ENCODE results near the gene FKBP1A.
"Not testable (repeated sequence)": the region's sequence is repeated elsewhere in the genome, so short reads cannot be mapped to it uniquely, and the experiment has no call there.

Gene FKBP1A

DNA sequence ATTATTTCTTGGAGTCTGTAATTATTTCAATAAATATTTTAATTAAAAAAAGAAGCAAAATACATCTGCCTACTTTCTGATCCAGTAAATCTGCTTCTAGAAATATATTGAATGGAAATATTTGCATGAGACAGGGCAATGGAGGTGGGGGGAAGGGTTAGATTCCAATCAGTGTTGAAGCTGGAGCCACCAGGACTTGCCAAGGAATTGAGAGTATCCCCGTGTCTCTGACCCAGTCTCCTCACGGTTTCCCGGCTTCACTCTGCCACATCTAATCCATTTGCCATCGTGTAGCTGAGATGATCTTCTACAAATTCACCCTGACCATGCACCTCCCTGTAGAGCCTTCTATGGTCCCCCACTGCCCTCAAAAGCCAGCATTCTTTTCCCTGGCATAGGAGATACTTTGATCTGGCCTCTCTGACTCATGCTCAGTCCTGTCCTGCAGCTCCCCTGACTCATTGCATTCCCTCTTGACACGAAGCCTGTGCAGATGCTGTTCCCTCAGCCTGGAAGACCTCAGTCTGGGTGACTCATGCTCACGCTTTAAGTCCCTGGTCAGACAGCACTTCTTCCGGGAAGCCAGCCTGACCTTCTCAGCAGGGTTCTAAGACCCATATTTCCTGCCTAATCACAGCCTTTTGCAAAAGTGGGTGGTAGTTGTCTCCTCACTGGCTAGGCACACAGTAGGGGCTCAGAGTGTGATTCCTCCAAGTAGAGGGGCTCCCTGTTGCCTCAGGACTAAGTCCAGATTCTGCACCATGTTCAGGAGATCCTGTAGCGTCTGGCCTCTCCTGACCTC is 23.0 kb upstream of the FKBP1A start:
- peak; percentile 92 for DNase-seq (ENCODE audit: low spot score)

DNA sequence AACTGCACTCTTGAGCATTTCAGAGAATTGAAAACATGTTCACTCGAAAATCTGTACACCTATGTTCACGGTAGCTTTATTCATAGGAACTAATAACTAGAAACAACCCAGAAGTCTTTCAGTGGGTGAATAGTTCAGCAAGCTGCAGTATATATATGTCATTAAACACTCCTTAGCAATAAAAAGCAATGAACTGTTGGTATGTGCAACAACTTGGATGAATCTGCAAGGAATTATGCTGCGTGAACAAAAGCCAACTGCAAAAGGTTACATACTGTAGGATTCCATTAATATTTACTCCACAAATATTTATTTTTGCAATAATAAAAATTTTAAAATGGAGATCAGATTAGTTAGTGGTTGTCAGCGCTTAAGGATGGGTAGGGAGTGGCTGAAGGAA is 22.1 kb upstream of the FKBP1A start:
- DNase-seq (ENCODE audit: low spot score) = no peak

DNA sequence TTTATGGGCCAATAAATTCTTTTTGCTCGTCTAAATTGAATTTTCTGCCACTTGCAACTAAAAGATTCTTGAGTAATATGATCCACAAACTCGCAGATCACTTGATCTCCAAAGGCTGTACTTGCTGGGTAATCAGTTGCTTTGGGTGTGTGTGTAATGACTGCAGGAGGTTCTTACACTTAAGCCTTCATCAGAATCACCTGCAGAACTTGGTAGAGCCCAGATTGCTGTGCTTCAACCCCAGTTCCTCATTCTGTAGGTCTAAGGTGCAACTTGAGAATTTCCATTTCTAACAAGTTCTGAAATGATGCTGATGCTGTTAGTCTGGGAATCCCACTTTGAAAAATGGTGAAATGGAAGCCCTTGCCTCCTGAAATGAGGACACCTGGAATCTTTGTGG is 12.9 kb upstream of the FKBP1A start:
- no peak for DNase-seq (ENCODE audit: low spot score)

DNA sequence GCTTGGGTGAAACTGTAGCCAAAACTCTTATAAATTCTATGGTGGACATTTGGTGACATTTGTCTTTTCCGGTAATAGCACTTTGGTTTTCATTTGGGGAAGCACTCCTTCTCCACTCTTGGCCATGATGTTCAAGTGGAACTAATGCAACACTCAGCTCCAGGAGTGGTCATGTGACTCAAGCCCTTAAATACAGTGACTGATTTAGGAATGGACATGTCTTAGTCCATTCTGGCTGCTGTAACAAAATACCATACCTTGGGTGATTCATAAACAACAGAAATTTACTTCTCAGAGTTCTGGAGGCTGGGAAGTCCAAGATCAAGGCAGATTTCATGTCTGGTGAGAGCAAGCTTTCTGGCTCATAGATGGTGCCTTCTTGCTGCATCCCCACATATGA is 10.8 kb upstream of the FKBP1A start:
- DNase-seq (ENCODE audit: low spot score) = no peak

DNA sequence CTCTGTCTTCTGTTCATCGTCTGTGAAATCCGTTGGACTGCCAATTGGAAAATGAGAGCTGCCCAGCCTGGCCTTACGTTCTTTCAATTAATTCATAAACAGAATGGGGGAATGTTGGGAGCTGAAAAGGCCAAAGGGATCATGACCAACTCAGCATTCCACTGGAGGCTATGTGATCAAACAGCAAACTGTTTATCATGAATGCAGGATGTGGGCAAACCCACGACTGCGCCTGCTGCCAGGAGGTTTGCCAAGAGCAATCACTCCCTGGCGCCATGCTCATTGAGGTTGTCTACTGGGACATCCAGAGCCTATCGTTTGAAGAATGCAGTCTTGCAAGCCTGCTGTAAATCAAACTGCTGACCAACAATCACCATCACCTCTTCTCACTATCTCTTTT is 9.3 kb upstream of the FKBP1A start:
- DNase-seq (ENCODE audit: low spot score) = no peak

DNA sequence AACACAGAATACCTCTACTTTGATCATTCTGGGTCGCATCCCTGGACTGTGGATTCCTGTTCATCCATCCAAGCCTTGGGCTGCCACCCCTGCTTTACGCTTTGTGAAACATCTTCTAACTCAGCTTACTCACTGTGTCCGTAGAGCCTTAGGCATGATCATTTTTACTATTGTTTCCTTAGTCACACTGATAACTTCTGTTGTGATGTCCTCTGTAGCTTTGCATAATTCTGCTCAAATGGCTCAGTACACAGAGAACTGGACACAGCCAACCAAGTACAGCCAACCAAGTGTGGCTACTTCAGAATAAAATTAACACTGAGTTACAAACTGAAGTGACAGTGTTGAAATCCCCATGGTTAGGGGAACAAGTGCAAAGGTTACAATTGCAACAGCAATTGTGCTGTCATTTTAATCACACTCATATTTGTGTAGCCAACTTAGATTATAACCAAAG is 8.6 kb upstream of the FKBP1A start:
- DNase-seq (ENCODE audit: low spot score) = no peak

DNA sequence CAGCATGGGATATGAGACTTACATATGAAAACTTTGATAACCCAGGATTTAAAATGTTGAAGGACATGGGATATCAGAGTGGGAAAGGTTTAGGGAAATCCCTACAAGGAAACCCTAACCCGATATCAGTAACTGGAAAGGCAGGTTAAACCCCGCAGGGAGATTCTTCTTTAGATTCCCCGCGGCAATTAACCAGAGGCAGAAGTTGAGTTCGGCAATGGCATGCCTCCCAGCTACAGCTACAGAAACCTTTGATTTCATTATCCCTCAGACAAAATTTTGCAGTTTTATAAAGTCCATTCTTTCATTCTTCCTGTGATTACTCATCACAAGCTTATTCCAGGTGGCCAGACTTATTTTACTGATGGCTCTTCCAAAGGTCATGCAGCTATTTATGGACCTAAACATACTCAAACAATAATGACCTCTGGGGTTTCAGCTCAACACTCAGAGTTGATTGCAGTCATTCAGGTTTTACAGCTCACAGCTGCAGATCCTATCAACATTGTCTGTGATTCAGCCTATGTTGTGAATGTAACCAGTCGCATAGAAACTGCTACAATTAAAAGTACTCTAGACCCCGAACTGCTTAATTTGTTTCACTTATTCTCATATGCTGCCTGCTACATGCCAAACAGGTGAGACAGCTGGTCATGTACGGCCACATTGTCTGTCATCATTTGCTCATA is 7.0 kb upstream of the FKBP1A start:
- DNase-seq (ENCODE audit: low spot score) = not testable (repeated sequence)

DNA sequence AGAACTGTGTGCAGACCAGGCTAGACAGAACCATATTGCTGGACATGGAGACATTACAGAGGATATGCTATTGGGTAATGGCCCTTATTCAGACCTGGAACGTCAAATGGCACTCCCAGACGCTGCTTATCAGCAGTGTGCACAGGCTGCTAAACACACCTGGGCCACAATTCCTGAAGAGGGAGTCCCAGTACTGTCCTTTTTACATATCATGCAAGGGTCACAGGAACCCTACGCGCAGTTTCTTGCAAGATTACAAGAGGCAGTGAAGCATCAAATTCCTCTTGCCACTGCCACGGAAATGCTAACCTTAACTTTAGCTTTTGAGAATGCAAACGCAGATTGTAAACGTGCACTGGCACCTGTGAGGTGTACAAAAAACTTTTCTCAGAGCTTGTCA is 5.3 kb upstream of the FKBP1A start:
- DNase-seq (ENCODE audit: low spot score) = not testable (repeated sequence)

DNA sequence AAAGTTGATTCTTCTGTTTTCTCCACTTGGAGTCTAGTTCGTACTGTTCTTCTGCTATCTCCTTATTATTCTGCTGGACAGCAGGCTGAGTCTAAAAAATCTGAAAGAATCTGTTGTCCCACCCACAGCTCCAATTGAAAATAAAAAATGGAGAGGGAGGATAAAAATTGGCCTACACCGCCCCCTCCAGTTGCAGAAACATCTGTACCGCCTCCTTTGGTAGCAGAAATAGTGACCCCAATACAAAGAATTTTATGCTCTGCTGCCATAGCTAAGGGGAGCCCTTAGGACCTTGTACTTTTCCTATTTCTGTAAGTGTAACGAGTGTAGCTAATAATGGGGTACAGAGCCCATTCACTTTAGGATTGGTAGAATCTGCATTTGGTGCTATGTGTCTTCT is 4.9 kb upstream of the FKBP1A start:
- DNase-seq (ENCODE audit: low spot score) = no peak

DNA sequence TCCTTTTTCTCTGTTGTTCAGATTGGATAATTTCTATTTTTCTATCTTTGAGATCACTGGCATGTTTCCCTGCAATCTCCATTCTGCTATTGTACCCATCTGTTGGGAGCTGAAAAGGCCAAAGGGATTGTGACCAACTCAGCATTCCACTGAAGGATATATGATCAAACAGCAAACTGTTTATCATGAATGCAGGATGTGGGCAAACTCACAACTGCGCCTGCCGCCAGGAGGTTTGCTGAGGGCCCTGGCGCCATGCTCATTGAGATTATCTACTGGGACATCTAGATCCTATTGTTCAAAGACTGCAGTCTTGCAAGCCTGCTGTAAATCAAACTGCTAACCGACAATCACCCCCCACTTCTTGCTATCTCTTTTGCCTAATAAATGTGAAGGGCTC is 3.8 kb upstream of the FKBP1A start:
- no peak for DNase-seq (ENCODE audit: low spot score)

DNA sequence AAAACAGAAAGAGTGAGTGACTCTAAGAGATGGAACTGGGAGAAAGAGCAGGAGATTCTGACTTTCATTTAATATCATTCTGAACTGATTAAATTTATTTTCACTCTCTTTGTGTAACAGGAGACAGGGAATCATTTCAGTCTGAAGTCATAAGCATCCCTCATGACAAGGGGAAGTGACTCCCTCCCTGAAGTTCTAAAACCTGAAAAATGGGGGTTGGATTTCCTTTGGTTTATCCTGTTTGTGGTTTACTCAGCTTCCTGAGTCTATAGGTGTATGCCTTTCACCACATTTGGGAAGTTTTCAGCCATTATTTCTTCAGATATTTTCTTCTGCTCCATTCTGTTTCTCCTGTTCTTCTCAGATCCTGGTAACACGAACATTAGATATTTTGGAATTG is 3.4 kb upstream of the FKBP1A start:
- DNase-seq (ENCODE audit: low spot score) = no peak

DNA sequence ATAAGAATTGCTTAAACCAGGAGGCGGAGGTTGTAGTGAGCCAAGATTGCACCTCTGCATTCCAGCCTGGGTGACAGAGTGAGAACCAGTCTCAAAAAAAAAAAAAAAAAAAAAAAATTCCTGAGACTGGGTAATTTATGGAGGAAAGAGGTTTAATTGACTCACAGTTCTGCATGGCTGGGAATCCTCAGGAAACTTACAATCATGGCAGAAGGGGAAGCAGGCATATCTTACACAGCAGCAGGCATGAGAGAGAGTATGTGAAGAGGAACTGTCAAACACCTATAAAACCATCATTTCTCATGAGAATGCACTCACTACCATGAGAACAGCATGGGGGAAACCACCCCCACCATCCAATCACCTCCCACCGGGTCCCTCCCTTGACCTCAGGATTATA is 1.8 kb upstream of the FKBP1A start:
- DNase-seq (ENCODE audit: low spot score) = no peak

DNA sequence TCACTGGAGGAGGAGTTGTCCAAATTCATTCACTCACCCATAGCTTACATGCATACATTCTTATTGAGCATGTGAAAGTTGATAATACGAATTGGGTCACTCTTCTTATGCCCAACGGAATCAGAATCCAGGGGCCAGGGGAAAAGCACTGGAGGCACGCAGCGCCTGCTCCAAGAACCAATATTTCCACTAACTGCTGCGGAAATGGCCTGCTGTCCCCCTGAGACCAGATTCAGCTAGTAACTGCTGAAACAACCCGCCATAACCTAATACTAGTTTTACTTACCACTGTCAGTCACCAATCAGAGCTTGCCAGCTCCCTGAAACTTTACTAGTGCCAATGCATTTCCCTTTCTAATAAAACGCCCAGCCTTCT is 641 bp upstream of the FKBP1A start:
- no peak for DNase-seq (ENCODE audit: low spot score)

DNA sequence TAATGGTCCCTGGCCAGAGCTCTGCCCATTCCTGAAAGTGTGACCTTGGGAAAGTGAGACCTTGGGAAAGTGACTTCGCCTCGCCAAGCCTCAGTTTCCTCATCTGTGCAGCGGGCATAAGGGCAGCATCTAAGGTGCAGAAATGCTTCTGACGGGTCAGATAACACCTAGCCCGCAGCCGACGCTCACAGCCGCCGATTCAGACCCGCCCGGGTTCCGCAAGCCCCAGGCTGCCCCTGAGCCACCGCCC is 486 bp downstream of the FKBP1A start:
- no peak for DNase-seq (ENCODE audit: low spot score)

DNA sequence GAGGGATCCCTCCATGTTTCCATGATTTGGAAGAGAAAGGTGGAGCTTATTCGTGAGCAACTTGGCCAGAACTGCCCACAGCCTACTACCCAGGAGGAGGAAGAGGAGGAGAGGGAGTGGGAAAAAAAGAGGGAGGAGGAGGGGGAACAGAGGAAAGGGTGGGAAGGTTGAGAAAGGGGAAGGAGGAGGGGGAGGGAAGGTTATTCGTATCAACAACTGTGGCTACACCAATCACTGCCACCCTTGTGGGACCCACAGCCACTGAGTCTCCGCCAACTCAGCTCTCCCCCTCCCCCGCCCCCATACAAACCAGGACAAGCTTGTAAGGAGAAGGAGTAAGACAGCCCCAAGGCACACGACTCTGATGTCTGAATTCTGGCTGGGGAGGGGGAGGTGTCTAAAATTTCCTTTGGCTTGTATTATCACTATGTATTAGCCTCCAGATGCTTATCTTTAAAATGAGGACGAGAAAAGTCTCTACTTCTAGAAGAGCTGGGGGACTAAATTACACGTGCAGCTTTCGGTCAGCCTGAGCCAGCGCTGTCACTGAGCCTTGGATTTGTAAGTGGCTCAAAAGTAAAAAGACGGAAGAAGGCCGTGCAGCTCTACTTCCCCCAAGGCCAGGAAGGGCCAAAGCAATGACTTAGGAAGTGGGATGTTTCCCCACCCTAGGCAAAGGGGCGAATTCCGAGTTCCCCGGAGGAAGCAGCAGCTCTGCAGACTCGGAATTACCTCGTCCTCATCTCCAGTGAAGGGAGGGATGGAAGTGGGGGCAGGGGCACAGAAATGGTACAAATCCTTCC is 1.0 kb downstream of the FKBP1A start:
- DNase-seq (ENCODE audit: low spot score) = no peak

DNA sequence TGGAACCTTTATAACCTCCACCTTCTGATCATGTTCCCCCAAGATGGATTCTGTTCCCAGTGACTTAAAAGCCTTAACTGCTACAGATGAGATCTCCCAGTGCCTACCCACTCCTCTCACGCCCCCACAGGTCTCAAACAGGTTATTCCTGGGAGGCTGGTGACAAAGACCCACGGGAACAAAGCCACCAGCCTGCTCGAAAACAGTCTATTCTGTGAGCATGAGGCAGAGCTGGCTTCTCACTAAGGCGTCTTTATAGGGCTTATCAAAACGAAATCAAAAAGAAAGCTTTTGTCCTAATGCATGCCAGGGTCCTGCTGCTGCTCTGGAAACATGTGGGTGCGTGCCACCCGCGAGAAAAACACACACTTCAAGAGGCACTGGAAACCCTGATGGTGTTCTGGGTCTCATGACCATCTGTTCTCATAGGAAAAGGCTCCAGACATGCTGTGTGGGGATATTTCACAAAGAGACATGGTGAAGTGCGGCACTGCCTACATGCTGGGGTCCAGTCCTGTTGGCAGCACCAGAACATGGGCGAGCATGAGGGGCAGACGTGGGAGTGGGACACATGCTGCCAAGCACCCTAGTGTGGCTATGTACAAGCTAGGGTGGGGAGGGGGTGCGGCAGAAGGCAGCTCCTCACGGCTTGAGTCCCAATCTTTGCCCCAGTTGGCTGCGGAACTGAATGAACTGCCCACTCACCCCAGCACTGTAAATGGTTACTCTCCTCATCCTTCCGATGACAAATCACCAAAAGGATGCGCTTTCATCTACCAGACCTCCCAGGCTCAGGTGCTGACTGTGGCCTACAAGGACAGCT is 2.1 kb downstream of the FKBP1A start:
- no peak for DNase-seq (ENCODE audit: low spot score)

DNA sequence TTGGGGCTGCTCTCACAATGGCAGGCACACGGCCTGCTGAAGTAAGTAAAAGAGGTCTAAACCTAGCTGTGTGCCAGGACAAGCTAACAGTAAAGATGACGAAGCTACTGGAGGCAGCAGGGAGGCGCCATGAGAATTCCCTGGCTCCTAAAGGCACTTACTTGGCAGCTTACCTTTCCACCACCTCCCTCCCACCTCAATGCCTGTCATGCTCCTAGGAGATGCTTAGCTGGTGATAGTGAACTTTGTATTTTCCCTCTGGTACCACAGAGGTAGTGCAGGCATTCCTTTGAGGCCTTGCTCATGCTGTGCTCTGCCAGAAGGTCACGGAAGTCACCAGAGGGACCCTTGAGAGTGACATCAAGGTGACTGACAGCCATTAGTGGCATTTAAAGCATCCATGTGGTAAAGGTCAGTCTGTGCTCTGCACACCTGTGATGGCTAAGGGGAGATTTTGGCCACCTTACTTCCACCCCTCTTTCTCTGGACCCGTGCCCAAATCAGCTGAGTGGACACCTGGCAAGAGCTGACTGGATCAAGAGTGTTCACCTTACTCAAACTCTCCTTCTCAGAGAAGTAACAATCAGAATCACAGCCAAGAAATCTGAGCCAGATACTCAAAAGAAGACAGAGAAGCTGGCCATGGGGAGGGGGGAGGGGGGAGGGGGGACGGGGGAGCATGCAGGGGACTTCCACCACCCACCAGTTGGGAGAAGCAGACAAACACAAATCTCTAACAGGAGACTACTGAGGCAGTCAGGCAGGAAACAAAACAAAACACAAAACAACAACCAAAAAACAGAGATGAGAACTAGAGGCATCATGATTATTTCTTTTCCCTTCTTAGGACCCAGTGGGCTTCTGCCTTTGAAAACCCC is 2.9 kb downstream of the FKBP1A start:
- no peak for DNase-seq (ENCODE audit: low spot score)

DNA sequence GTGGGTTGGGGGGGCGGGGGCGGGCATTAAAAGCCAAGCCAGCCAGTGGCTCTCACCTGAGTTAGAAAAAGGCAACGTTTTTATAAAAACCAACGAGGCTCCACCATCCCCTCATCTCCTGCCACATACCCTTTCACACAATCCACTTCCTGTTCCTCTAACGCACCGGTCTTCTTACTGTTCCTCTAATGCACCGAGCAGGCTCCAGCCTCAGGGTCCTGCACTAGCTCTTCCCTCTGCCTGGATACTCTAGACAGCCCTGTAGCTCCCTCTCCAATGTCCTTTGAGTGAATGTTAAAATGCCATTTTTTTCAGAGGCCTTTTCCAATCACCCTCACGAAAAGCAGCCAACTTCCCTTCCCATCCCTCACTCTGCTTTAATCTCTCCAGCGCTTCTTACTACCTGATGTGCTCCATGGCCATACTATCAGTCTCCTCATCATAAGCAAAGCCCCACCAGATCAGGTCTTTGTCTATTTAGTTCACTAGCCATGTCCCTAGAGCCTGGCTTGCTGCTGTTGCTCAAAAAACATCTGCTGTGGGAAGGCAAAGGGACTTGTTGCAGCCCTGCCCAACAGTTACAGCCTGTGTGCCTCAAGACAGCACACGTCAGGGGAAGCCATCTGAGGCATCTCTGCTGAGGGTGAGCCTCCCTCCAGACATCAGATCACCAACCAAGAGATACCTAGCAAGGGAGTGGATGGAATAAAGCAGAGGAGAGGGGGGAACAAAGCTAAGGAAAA is 3.9 kb downstream of the FKBP1A start:
- no peak for DNase-seq (ENCODE audit: low spot score)

DNA sequence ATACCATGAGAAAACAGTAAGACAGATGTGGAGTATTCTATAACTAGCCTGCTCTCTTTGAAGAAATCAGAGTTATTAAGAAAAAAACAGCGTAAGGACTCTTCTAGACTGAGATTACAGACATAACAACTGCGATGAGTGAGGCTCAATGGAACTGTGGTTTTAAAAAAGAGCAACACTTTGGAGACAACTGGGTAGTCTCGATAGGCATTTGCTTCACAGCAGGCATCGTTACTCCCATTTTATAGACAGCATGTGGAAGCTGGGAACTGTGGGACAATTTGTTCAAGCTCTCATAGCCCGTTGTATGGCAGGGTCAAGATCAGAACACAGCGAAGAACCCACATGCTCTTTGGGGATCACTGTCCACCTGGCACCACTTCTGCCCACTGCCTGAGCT is 4.6 kb downstream of the FKBP1A start:
- no peak for DNase-seq (ENCODE audit: low spot score)

DNA sequence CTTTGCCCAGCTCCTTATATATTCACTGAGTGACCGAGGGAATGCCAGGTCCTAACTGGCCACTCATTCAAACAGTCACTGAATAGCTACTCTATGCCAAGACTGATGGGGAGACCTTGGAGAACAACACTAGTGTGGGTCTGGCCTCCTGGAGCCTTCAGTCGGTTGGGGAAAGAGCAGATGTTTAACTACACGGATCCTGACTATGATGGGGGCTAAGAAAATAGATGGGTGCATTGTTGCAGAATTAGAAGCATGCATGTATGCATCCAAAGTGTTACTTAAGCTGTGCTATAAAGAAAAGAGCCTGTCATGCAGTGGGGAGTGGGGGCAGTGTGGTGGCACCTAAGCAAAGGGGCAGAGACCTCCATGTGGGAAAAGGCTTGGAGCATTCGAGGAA is 6.5 kb downstream of the FKBP1A start:
- DNase-seq (ENCODE audit: low spot score) = no peak
